NCI-H526 treated with DMSO at 0.1 percent for 48 hours (cell line): ENCODE results near the gene CD84.
"Not testable (repeated sequence)": the region's sequence is repeated elsewhere in the genome, so short reads cannot be mapped to it uniquely, and the experiment has no call there.

ENCODE experiments used
- DNase-seq: peaks from one replicate; lab custom pipeline; 2025; lab: John Stamatoyannopoulos, UW

Gene CD84

GRCh38 chr1:160608941-160609340 is 29.6 kb upstream of the CD84 start:
- DNase-seq: no peak

GRCh38 chr1:160608514-160608913 is 29.2 kb upstream of the CD84 start:
- DNase-seq: no peak

GRCh38 chr1:160608057-160608456 is 28.8 kb upstream of the CD84 start:
- DNase-seq: no peak

GRCh38 chr1:160607672-160608032 is 28.4 kb upstream of the CD84 start:
- DNase-seq: no peak

- DNase-seq: peak; percentile 66
Observed at GRCh38 chr1:160607011-160607671, 27.8 kb upstream of the CD84 start.

- no peak for DNase-seq
Observed at GRCh38 chr1:160606611-160607010, 27.3 kb upstream of the CD84 start.

- no peak for DNase-seq
Observed at GRCh38 chr1:160605792-160606479, 26.6 kb upstream of the CD84 start.

GRCh38 chr1:160605205-160605604 is 25.9 kb upstream of the CD84 start:
- no peak for DNase-seq

- no peak for DNase-seq
Observed at GRCh38 chr1:160597705-160598104, 18.4 kb upstream of the CD84 start.

- DNase-seq: no peak
Observed at GRCh38 chr1:160597051-160597450, 17.8 kb upstream of the CD84 start.

- no peak for DNase-seq
Observed at GRCh38 chr1:160590488-160590887, 11.2 kb upstream of the CD84 start.

- no peak for DNase-seq
Observed at GRCh38 chr1:160588468-160588867, 9.2 kb upstream of the CD84 start.

- DNase-seq: no peak
Observed at GRCh38 chr1:160584784-160585183, 5.5 kb upstream of the CD84 start.

GRCh38 chr1:160582976-160583375 is 3.7 kb upstream of the CD84 start:
- not testable (repeated sequence) for DNase-seq

GRCh38 chr1:160581961-160582360 is 2.7 kb upstream of the CD84 start:
- DNase-seq: no peak

- no peak for DNase-seq
Observed at GRCh38 chr1:160580221-160580812, 1.0 kb upstream of the CD84 start.

- no peak for DNase-seq
Observed at GRCh38 chr1:160578525-160579191, 638 bp downstream of the CD84 start.

GRCh38 chr1:160578175-160578524 is 1.1 kb downstream of the CD84 start:
- DNase-seq: no peak

GRCh38 chr1:160577671-160578070 is 1.6 kb downstream of the CD84 start:
- DNase-seq: no peak

- no peak for DNase-seq
Observed at GRCh38 chr1:160576884-160577283, 2.4 kb downstream of the CD84 start.

GRCh38 chr1:160576390-160576789 is 2.9 kb downstream of the CD84 start:
- no peak for DNase-seq

- DNase-seq: no peak
Observed at GRCh38 chr1:160575112-160575664, 4.1 kb downstream of the CD84 start.

- DNase-seq: no peak
Observed at GRCh38 chr1:160570840-160571239, 8.5 kb downstream of the CD84 start.
